K562 treated with DMSO at 1 percent for 4 hours (cell line): ENCODE results near the gene XIST. TPM values are rescaled to one million over a fixed set of nuclear protein-coding genes. Genes with fewer than 3 reads are reported as not detected.

Source experiments
- total RNA-seq: library from RNA; unstranded; fragments of 300-600 nt; gene quantifications from 2 replicates; pipeline ENCODE4 v1.2.3, GENCODE V29; 2022; ENCODE audit not compliant: insufficient read depth

The XIST gene
- total RNA-seq = 21.8 and 22.5 TPM in 2 replicates

GRCh38 chrX:73852467-73852866 is at the start of gene XIST:
TSS of gene XIST (minus strand) at chrX:73852714.

